ENCODE measurements around the gene DNAL1. TPM values are rescaled to one million over a fixed set of nuclear protein-coding genes. Genes with fewer than 3 reads are reported as not detected.
A peak's percentile ranks its signal among the peaks of the same experiment; 100 is the strongest.

Gene DNAL1
- total and polyA plus RNA-seq, 9 of the 15 experiments (the other 6 are each of a cell fraction or from before 2014, with no cell fraction given) = 1.6 to 11.7 (median 4.8) TPM

GRCh38 chr14:73630009-73630780, 14.6 kb upstream of the DNAL1 start:
- Histone ChIP-seq H3K9me3 (replicated peaks; ENCODE audit: control insufficient read depth, insufficient read depth, low read depth, low read length) (no peaks in the 10 kb centered on the region), H3K9me1 (ENCODE audit: control insufficient read depth, insufficient read depth, low read length) (no peaks in the 10 kb centered on the region), H3K27me3 (ENCODE audit: control insufficient read depth in 2 of 2, insufficient read depth in 2 of 2, low read length in 2 of 2) (no peaks in the 10 kb centered on the region), H3K4me2 (ENCODE audit: insufficient read depth, low read length) (peak overlapping the region; percentile 32), H4K20me1 (replicated peaks; ENCODE audit: control insufficient read depth, insufficient read depth, low read length) (no peaks in the 10 kb centered on the region), H2AFZ (ENCODE audit: low read depth, low read length) (peak overlapping the region; percentile 67), H3K36me3 (ENCODE audit: control insufficient read depth, insufficient read depth, low read length) (no peaks in the 10 kb centered on the region), H3K79me2 (ENCODE audit: control insufficient read depth, insufficient read depth, low read length) (no peaks in the 10 kb centered on the region), H3K9ac (ENCODE audit: insufficient read depth in 1 of 2, low read depth in 2 of 2, low read length in 2 of 2) (no peak overlapping the region), H3K4me1 (replicated peaks in 1 of 2; ENCODE audit: control insufficient read depth in 2 of 2, insufficient read depth in 2 of 2, low read length in 2 of 2) (peaks cover 8 to 9% of the 10 kb centered on the region in 2 experiments; a peak in 4 of 5 replicates), H3K4me3 (no peak overlapping the region), H3K27ac (ENCODE audit: extremely low read depth, low read depth, low read length) (peak overlapping the region; percentile 8; the same call in 1 of the 3 replicates)
- peak; percentile 83 for ATAC-seq
- peak; percentile 92 for FAIRE-seq
- POLR2A ChIA-PET = interaction anchor here (0.7 to 1.5 kb wide), 4 partner anchors 10 to 335 kb away, joined by 3 to 5 read pairs (median 3); partner anchors contain the start of gene DNAL1
- 3% methylated on average over 9 of the region's 10 CpGs for WGBS (ENCODE audit: insufficient coverage, low coverage, missing lambda C conversion rate)
- in situ Hi-C loops (cut with MboI) (no loop called here), intact Hi-C loops (cut with micrococcal nuclease) (loop anchor here (5.0 to 10.0 kb wide), 2 partner anchors 133 to 225 kb away; partner anchors contain the start of gene PTGR2)
- no TSS peak for BruUV-seq (replicated peaks)
- peak in 2 of 4 experiments; percentile 42 to 77 for DNase-seq (ENCODE audit: extremely low read depth in 1 of 4, low spot score in 3 of 4)
- CTCF ChIA-PET (ENCODE audit: low intra/inter-chr PET ratio) = no interaction called here
- TF ChIP-seq NFRKB (IDR thresholded peaks at IDR 0.05; ENCODE audit: low read depth) (no peak), SUPT5H (IDR thresholded peaks at IDR 0.05) (no peak), ZNF586 (CRISPR knock-in tag; conservative IDR thresholded peaks at IDR 0.05) (no peak), CTCF (IDR thresholded peaks at IDR 0.05 in 2 of 3, conservative IDR thresholded peaks at IDR 0.05 in 1 of 3; ENCODE audit: insufficient read depth in 2 of 3, low read depth in 1 of 3, low read length in 3 of 3) (no peak), CXXC5 (CRISPR knock-in tag; IDR thresholded peaks at IDR 0.05) (0 out of 2 replicates have a peak, but pooled peaks have one; percentile 16), BCLAF1 (IDR thresholded peaks at IDR 0.05; ENCODE audit: borderline replicate concordance in 1 of 2, control insufficient read depth in 1 of 2, low read depth in 2 of 2, low read length in 1 of 2) (no peak), HIVEP1 (CRISPR knock-in tag; IDR thresholded peaks at IDR 0.05) (no peak), DMBX1 (CRISPR knock-in tag; IDR thresholded peaks at IDR 0.05; ENCODE audit: borderline replicate concordance) (no peak), KDM1A (IDR thresholded peaks at IDR 0.05) (peak in 1 of 2 experiments; percentile 41; a peak in 1 of 4 replicates)

Measured in K562 (cell line).